K562 (cell line): ENCODE measurements around the gene PCCA. TPM values are rescaled to one million over a fixed set of nuclear protein-coding genes. Genes with fewer than 3 reads are reported as not detected.

ENCODE experiments used
- ATAC-seq: fragments of 200-7000 bp; cut with Tn5 transposase; 3 replicates; pipeline ENCODE4 v1.9.1; 2020; ENCODE audit warnings: moderate library complexity
- BruUV-seq: library from RNA; stranded (reverse); fragments of 400-500 nt; replicated peaks from 2 replicates; lab custom pipeline; 2021; lab: Mats Ljungman, UMichigan
- CTCF ChIA-PET: fragments of 300-600 bp; formaldehyde crosslinking; extraction: SDS; loops from one replicate; lab custom pipeline; 2021; ENCODE audit warnings: low intra/inter-chr PET ratio; lab: Yijun Ruan, JAX
- POLR2A ChIA-PET: fragments of 300-600, 350-650 bp; sonication (Branson Sonifier 250); formaldehyde crosslinking; extraction: SDS; loops from one replicate; lab custom pipeline; 2021; ENCODE audit warnings: antibody characterized with exemption, inconsistent platforms; lab: Yijun Ruan, JAX
- DNase-seq, 4 experiments: peaks; one replicate each; pipeline versions ENCODE4 v3.0.0 to v3.0.0-alpha.2; 2011 to 2018; ENCODE audit warnings: low spot score in 3 of 4, mixed read lengths in 3 of 4; ENCODE audit errors: extremely low read depth in 1 of 4
- FAIRE-seq: peaks from 2 replicates; lab custom pipeline; 2011; peaks lifted over from hg19 to GRCh38; lab: Jason Lieb, UNC
- H2AFZ ChIP-seq: 2 replicates; pipeline ENCODE4 v1.6.0; 2011; ENCODE audit warnings: low read depth, low read length, control low read depth, inconsistent platforms
- H3K27ac ChIP-seq: fragments of 200-600 bp; 3 replicates; pipeline ENCODE4 v1.8.0; 2011; ENCODE audit warnings: low read depth, mild to moderate bottlenecking, control low read depth, inconsistent platforms, low read length, moderate library complexity, mixed read lengths; ENCODE audit errors: extremely low read depth
- H3K27me3 ChIP-seq, 2 experiments: fragments of 300-600 bp in 1 of 2; 2 replicates in 1 of 2; 3 replicates in 1 of 2; pipeline versions ENCODE4 v1.6.0 to v1.8.0; 2011; ENCODE audit warnings: inconsistent platforms in 2 of 2, low read length in 2 of 2, mild to moderate bottlenecking in 1 of 2, mixed read lengths in 1 of 2, moderate library complexity in 1 of 2; ENCODE audit not compliant: control insufficient read depth in 2 of 2, insufficient read depth in 2 of 2
- H3K36me3 ChIP-seq: fragments of 300-600 bp; 3 replicates; pipeline ENCODE4 v1.8.0; 2011; ENCODE audit warnings: mild to moderate bottlenecking, low read length, inconsistent platforms; ENCODE audit not compliant: control insufficient read depth, insufficient read depth
- H3K4me1 ChIP-seq, 2 experiments: fragments of 200-600 bp in 1 of 2; replicated peaks in 1 of 2; 2 replicates in 1 of 2; 3 replicates in 1 of 2; pipeline versions ENCODE4 v1.5.1 to v1.8.0; 2011; ENCODE audit warnings: inconsistent platforms in 2 of 2, low read length in 2 of 2, mild to moderate bottlenecking in 1 of 2, mixed read lengths in 1 of 2, moderate library complexity in 1 of 2; ENCODE audit not compliant: control insufficient read depth in 2 of 2, insufficient read depth in 2 of 2
- H3K4me2 ChIP-seq: 2 replicates; pipeline ENCODE4 v1.6.1; 2011; ENCODE audit warnings: low read length, control low read depth, inconsistent platforms, mixed read lengths; ENCODE audit not compliant: insufficient read depth
- H3K4me3 ChIP-seq: fragments of 200-600 bp; sonication (generic), shearing (Covaris generic); 2 replicates; pipeline ENCODE4 v1.5.1; 2016; ENCODE audit warnings: control low read depth, inconsistent platforms
- H3K79me2 ChIP-seq: fragments of 200-600 bp; 3 replicates; pipeline ENCODE4 v1.8.0; 2011; ENCODE audit warnings: low read length, inconsistent platforms; ENCODE audit not compliant: control insufficient read depth, insufficient read depth
- H3K9ac ChIP-seq, 2 experiments: 2 replicates each; pipeline versions ENCODE4 v1.6.0 to v1.6.1; 2011; ENCODE audit warnings: low read depth in 2 of 2, low read length in 2 of 2, control low read depth in 1 of 2, inconsistent platforms in 1 of 2, mild to moderate bottlenecking in 1 of 2, mixed read lengths in 1 of 2; ENCODE audit not compliant: insufficient read depth in 1 of 2
- H3K9me1 ChIP-seq: one replicate; pipeline ENCODE4 v1.6.0; 2011; ENCODE audit warnings: inconsistent platforms, mild to moderate bottlenecking, low read length, moderate library complexity; ENCODE audit not compliant: control insufficient read depth, insufficient read depth
- H3K9me3 ChIP-seq: replicated peaks from 2 replicates; pipeline ENCODE4 v1.5.1; 2011; ENCODE audit warnings: low read depth, low read length, inconsistent platforms; ENCODE audit not compliant: control insufficient read depth, insufficient read depth
- H4K20me1 ChIP-seq: replicated peaks from 2 replicates; pipeline ENCODE4 v1.6.1; 2011; ENCODE audit warnings: low read length, inconsistent platforms, mixed read lengths; ENCODE audit not compliant: control insufficient read depth, insufficient read depth
- CTCF ChIP-seq, 3 experiments: IDR thresholded peaks in 2 of 3; conservative IDR thresholded peaks in 1 of 3; 2 replicates each; pipeline ENCODE4 v1.5.1; 2011 to 2012; ENCODE audit warnings: low read length in 3 of 3, mild to moderate bottlenecking in 3 of 3, control low read depth in 2 of 3, improper control_type of control experiment in 1 of 3, inconsistent platforms in 1 of 3, low read depth in 1 of 3, mixed read lengths in 1 of 3, moderate library complexity in 1 of 3; ENCODE audit not compliant: insufficient read depth in 2 of 3
- HDAC8 ChIP-seq: fragments of 450-650 bp; IDR thresholded peaks from 2 replicates; pipeline ENCODE4 v1.6.1; 2016; ENCODE audit warnings: mild to moderate bottlenecking, missing genetic modification characterization, moderate library complexity, missing compliant biosample characterization
- PHB ChIP-seq: fragments of 250-450 bp; sonication (Bioruptor Pico); IDR thresholded peaks from 2 replicates; pipeline ENCODE4 v1.5.0; 2021
- RAD21 ChIP-seq, 2 experiments: fragments of 250-450 bp in 1 of 2; fragments of 450-650 bp in 1 of 2; sonication (Bioruptor Pico) in 1 of 2; formaldehyde crosslinking in 1 of 2; IDR thresholded peaks in 1 of 2; conservative IDR thresholded peaks in 1 of 2; 2 replicates each; pipeline versions ENCODE4 v1.4.0 to v1.8.0; 2020 to 2022; ENCODE audit warnings: mild to moderate bottlenecking in 2 of 2, moderate library complexity in 1 of 2
- THAP12 ChIP-seq: fragments of 250-450 bp; sonication (Bioruptor Pico); IDR thresholded peaks from 2 replicates; pipeline ENCODE4 v1.9.0; 2021; ENCODE audit warnings: mild to moderate bottlenecking, inconsistent platforms
- ZNF584 ChIP-seq: fragments of 200-800 bp; sonication (Bioruptor generic); IDR thresholded peaks from 2 replicates; pipeline ENCODE4 v1.6.1; 2016; ENCODE audit warnings: low read depth, mild to moderate bottlenecking, missing genetic modification characterization, missing compliant biosample characterization
- WGBS: fragments of 100-300 bp; shearing (Covaris generic); methylation state at CpG from one replicate; pipeline ENCODE4 v1.1.6; 2016; ENCODE audit warnings: low coverage, mixed read lengths; ENCODE audit not compliant: insufficient coverage; ENCODE audit errors: missing lambda C conversion rate; 5-methylcytosine and 5-hydroxymethylcytosine counted together
- in situ Hi-C: fragments of 300-500 bp; cut with MboI; formaldehyde crosslinking; loops from 4 replicates; pipeline ENCODE4 v1.15.0; 2018; ENCODE audit warnings: inconsistent platforms, mixed read lengths
- intact Hi-C: fragments of 100-400 bp; cut with micrococcal nuclease; formaldehyde crosslinking; loops from 2 replicates; pipeline ENCODE4 v1.14.2; 2022
- polyA plus RNA-seq, 8 experiments: library from polyadenylated mRNA; depleted of rRNA in 4 of 8; stranded (reverse) in 5 of 8; unstranded in 3 of 8; fragments of >200 nt; fragmentation: Nextera tagmentation in 2 of 8; fragmentation: Illumina TruSeq in 1 of 8; extraction: Ambion mirVana in 2 of 8; extraction: Trizol in 1 of 8; gene quantifications; 2 replicates each; pipeline versions ENCODE4 v1.2.1 to v1.2.3, GENCODE V29; 2011 to 2014; ENCODE audit warnings: inconsistent platforms in 1 of 8, missing spikeins in 1 of 8
- total RNA-seq, 7 experiments: library from RNA; depleted of rRNA in 6 of 7; stranded (reverse); fragments of >200 nt in 6 of 7; fragmentation: Illumina TruSeq in 2 of 7; extraction: Trizol in 2 of 7; gene quantifications; 2 replicates each; pipeline versions ENCODE4 v1.2.1 to v1.2.3, GENCODE V29; 2011 to 2021; ENCODE audit warnings: low replicate concordance in 1 of 7

The PCCA gene
- total and polyA plus RNA-seq, 9 of the 15 experiments (the other 6 are each of a cell fraction or from before 2014, with no cell fraction given) = 5.2 to 14.1 (median 9.7) TPM

- TF ChIP-seq THAP12 (CRISPR knock-in tag) (no peak), ZNF584 (CRISPR knock-in tag) (no peak)
Observed at GRCh38 chr13:100440751-100441425, 352.0 kb downstream of the PCCA start (continued).

- intact Hi-C loops (no loop called here), in situ Hi-C loops (no loop called here)
- Histone ChIP-seq H3K4me3 (no peak overlapping the region), H3K27me3 (no peaks in the 10 kb centered on the region), H2AFZ (no peak overlapping the region), H3K4me2 (no peak overlapping the region), H3K9ac (no peak overlapping the region), H3K4me1 (no peaks in the 10 kb centered on the region), H3K36me3 (no peaks in the 10 kb centered on the region), H3K9me3 (no peaks in the 10 kb centered on the region), H4K20me1 (no peaks in the 10 kb centered on the region), H3K79me2 (no peaks in the 10 kb centered on the region), H3K9me1 (no peaks in the 10 kb centered on the region), H3K27ac (no peak overlapping the region)
- 50% methylated on average over 8 of the region's 9 CpGs for WGBS
- no peak for FAIRE-seq
- no peak for DNase-seq
- CTCF ChIA-PET = no interaction called here
- POLR2A ChIA-PET = no interaction called here
- TF ChIP-seq PHB (CRISPR knock-in tag) (no peak), CTCF (IDR thresholded peaks at IDR 0.05 in 2 of 3, conservative IDR thresholded peaks at IDR 0.05 in 1 of 3; ENCODE audit: insufficient read depth in 2 of 3, low read depth in 1 of 3, low read length in 3 of 3) (peak in 1 of 3 experiments; percentile 6; a peak in 1 of 6 replicates), RAD21 (CRISPR knock-in tag; conservative IDR thresholded peaks at IDR 0.05 in 1 of 2, IDR thresholded peaks at IDR 0.05 in 1 of 2) (0 out of 4 replicates have a peak, but pooled peaks of 1 of the 2 experiments have one; percentile 19), HDAC8 (no peak)
- no peak for ATAC-seq
- no TSS peak for BruUV-seq
Observed at GRCh38 chr13:100442095-100442832, 353.4 kb downstream of the PCCA start.
